ENCODE results near the gene FAM124B. TPM values are rescaled to one million over a fixed set of nuclear protein-coding genes. Genes with fewer than 3 reads are reported as not detected.

The FAM124B gene
- total and polyA plus RNA-seq, 2 of the 8 experiments (the other 6 are each of a cell fraction or from before 2014, with no cell fraction given): 2.1 to 2.6 TPM

DNA sequence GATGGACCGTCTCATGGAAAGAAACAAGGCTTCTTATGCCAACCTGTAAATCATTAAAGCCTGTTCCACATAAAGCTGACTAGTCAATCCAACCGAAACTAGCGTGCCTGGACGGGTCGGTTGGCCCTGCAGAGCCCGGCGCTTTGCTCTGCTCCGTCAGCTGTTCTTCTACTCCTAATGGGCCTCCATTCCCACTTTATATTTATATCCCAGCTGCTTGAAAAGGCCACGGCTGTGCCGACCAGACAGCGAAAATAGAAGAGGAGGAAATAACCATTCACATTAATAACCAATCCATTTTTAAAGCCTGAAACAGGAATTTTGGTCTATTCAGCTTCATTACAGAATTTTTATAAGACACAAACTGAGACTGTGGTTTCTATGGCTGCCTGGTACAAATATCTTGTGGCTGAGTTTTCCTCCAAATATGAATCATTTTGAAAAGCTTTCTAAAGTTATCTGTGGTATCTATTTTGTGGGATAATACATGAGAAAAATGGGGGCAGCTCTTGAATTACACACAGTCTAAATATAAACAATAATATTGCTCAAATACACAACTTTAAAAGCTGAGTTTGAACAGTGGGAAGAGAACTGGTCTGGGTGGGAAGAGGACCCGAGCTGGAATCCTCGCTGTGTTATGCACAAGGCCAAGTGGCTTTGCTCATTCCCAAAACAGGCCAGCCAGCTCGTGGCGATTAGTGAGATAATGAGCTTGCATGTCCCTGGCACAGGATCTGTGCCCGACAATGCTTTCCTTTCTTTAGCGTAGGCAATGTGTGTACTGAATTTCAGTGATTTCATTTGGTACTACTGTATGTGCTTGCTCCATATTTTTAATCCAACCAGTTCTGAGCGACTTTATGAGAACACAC is 10.5 kb upstream of the FAM124B start (continued):
- TF ChIP-seq GTF2F1 (IDR thresholded peaks at IDR 0.05; ENCODE audit: borderline replicate concordance, low read depth, low read length): no peak
- TF ChIP-seq BCL11A (IDR thresholded peaks at IDR 0.05; ENCODE audit: low read depth in 2 of 2, low read length in 2 of 2): no peak
- no peak for TF ChIP-seq CBX8 (IDR thresholded peaks at IDR 0.05; ENCODE audit: borderline replicate concordance, low read depth, low read length)
- no peak for TF ChIP-seq SIX5 (IDR thresholded peaks at IDR 0.05; ENCODE audit: low read depth, low read length)
- no peak for TF ChIP-seq KDM5A (IDR thresholded peaks at IDR 0.05; ENCODE audit: low read length)
- no peak for TF ChIP-seq CBX5 (IDR thresholded peaks at IDR 0.05; ENCODE audit: low read depth, low read length)

Data from H1 (cell line).